H9 (cell line): ENCODE results near the gene KIF4A. TPM values are rescaled to one million over a fixed set of nuclear protein-coding genes. Genes with fewer than 3 reads are reported as not detected.
A peak's percentile ranks its signal among the peaks of the same experiment; 100 is the strongest.

Source experiments
- DNase-seq: peaks from one replicate; pipeline ENCODE4 v3.0.0-alpha.2; 2017
- H2AFZ ChIP-seq: one replicate; pipeline ENCODE4 v1.6.1; 2013; ENCODE audit warnings: mild to moderate bottlenecking, low read length, control low read depth, moderate library complexity
- H2AK5ac ChIP-seq: 2 replicates; pipeline ENCODE4 v1.6.1; 2013; ENCODE audit warnings: low read length, control low read depth, mixed read lengths; ENCODE audit not compliant: insufficient read length
- H2BK120ac ChIP-seq: one replicate; pipeline ENCODE4 v1.6.1; 2013; ENCODE audit warnings: low read depth, mild to moderate bottlenecking, low read length, control low read depth, inconsistent platforms; ENCODE audit not compliant: poor library complexity, severe bottlenecking
- H2BK12ac ChIP-seq: 2 replicates; pipeline ENCODE4 v1.6.1; 2013; ENCODE audit warnings: low read length, control low read depth, mixed read lengths, low read depth; ENCODE audit not compliant: insufficient read length
- H2BK15ac ChIP-seq: 2 replicates; pipeline ENCODE4 v1.6.1; 2013; ENCODE audit warnings: low read depth, low read length, control low read depth
- H2BK20ac ChIP-seq: one replicate; pipeline ENCODE4 v1.6.1; 2013; ENCODE audit warnings: low read depth, mild to moderate bottlenecking, low read length, control low read depth, inconsistent platforms; ENCODE audit not compliant: poor library complexity, severe bottlenecking
- H2BK5ac ChIP-seq: 2 replicates; pipeline ENCODE4 v1.6.1; 2013; ENCODE audit warnings: low read length, control low read depth, mixed read lengths; ENCODE audit not compliant: insufficient read length
- H3K14ac ChIP-seq: 2 replicates; pipeline ENCODE4 v1.6.1; 2013; ENCODE audit warnings: low read length, control low read depth; ENCODE audit not compliant: insufficient read depth
- H3K18ac ChIP-seq: 2 replicates; pipeline ENCODE4 v1.6.1; 2013; ENCODE audit warnings: low read depth, mild to moderate bottlenecking, mixed read lengths, low read length, control low read depth; ENCODE audit not compliant: insufficient read length
- H3K23ac ChIP-seq: 2 replicates; pipeline ENCODE4 v1.6.1; 2013; ENCODE audit warnings: low read length, control low read depth, mixed read lengths, low read depth; ENCODE audit not compliant: insufficient read length
- H3K23me2 ChIP-seq: 2 replicates; pipeline ENCODE4 v1.6.1; 2013; ENCODE audit warnings: low read depth, mild to moderate bottlenecking, mixed read lengths, low read length, control low read depth; ENCODE audit not compliant: insufficient read length, poor library complexity, severe bottlenecking
- H3K27ac ChIP-seq: 2 replicates; pipeline ENCODE4 v1.5.1; 2013; ENCODE audit warnings: low read length, control low read depth, mixed read lengths, low read depth; ENCODE audit not compliant: insufficient read length
- H3K27me3 ChIP-seq: 2 replicates; pipeline ENCODE4 v1.6.1; 2013; ENCODE audit warnings: low read length, control low read depth, inconsistent platforms; ENCODE audit not compliant: insufficient read depth
- H3K4ac ChIP-seq: 2 replicates; pipeline ENCODE4 v1.6.1; 2013; ENCODE audit warnings: low read depth, mild to moderate bottlenecking, control low read depth, inconsistent platforms, low read length, moderate library complexity
- H3K4me1 ChIP-seq: 2 replicates; pipeline ENCODE4 v1.6.1; 2013; ENCODE audit warnings: low read length, control low read depth, inconsistent platforms; ENCODE audit not compliant: insufficient read depth
- H3K4me2 ChIP-seq: 2 replicates; pipeline ENCODE4 v1.6.1; 2013; ENCODE audit warnings: low read length, control low read depth, mixed read lengths; ENCODE audit not compliant: insufficient read length, insufficient read depth
- H3K56ac ChIP-seq: 2 replicates; pipeline ENCODE4 v1.6.1; 2013; ENCODE audit warnings: low read depth, mild to moderate bottlenecking, mixed read lengths, low read length, control low read depth; ENCODE audit not compliant: insufficient read length
- H3K79me1 ChIP-seq: 2 replicates; pipeline ENCODE4 v1.6.1; 2013; ENCODE audit warnings: low read depth, mild to moderate bottlenecking, moderate library complexity, low read length, control low read depth, inconsistent platforms; ENCODE audit not compliant: insufficient read depth, poor library complexity, severe bottlenecking
- H3K79me2 ChIP-seq: 2 replicates; pipeline ENCODE4 v1.6.1; 2013; ENCODE audit warnings: low read length, control low read depth, inconsistent platforms; ENCODE audit not compliant: insufficient read depth
- H3K9ac ChIP-seq: 2 replicates; pipeline ENCODE4 v1.6.1; 2013; ENCODE audit warnings: low read length, control low read depth, mixed read lengths; ENCODE audit not compliant: insufficient read length; ENCODE audit errors: extremely low read depth
- H3K9me3 ChIP-seq: one replicate; pipeline ENCODE4 v1.6.1; 2013; ENCODE audit warnings: low read depth, low read length, inconsistent platforms; ENCODE audit not compliant: control insufficient read depth
- H3T11ph ChIP-seq: one replicate; pipeline ENCODE4 v1.6.1; 2013; ENCODE audit warnings: mild to moderate bottlenecking, low read length, control low read depth, inconsistent platforms
- H4K20me1 ChIP-seq: one replicate; pipeline ENCODE4 v1.6.1; 2013; ENCODE audit not compliant: control insufficient read depth, insufficient read length, insufficient read depth
- H4K5ac ChIP-seq: 2 replicates; pipeline ENCODE4 v1.6.1; 2013; ENCODE audit warnings: low read depth, mild to moderate bottlenecking, mixed read lengths, low read length, control low read depth; ENCODE audit not compliant: insufficient read length
- H4K8ac ChIP-seq: replicated peaks from 2 replicates; pipeline ENCODE4 v1.6.1; 2013; ENCODE audit warnings: low read length, control low read depth, mixed read lengths, low read depth; ENCODE audit not compliant: insufficient read length
- H4K91ac ChIP-seq: 2 replicates; pipeline ENCODE4 v1.6.1; 2013; ENCODE audit warnings: low read depth, mild to moderate bottlenecking, moderate library complexity, mixed read lengths, low read length, control low read depth; ENCODE audit not compliant: insufficient read length
- H3K27ac Mint-ChIP-seq, 3 experiments: 2 replicates in 2 of 3; 3 replicates in 1 of 3; pipeline ENCODE4 v1.8.0; 2020 to 2021; ENCODE audit warnings: mixed read lengths in 3 of 3, mild to moderate bottlenecking in 1 of 3, moderate library complexity in 1 of 3
- H3K27me3 Mint-ChIP-seq: 2 replicates; pipeline ENCODE4 v1.8.0; 2021; ENCODE audit warnings: low read depth, mild to moderate bottlenecking, moderate library complexity, mixed read lengths
- H3K36me3 Mint-ChIP-seq, 3 experiments: 2 replicates in 2 of 3; 3 replicates in 1 of 3; pipeline ENCODE4 v1.8.0; 2020 to 2021; ENCODE audit warnings: low read depth in 3 of 3, mixed read lengths in 3 of 3; ENCODE audit not compliant: insufficient read depth in 1 of 3
- H3K4me1 Mint-ChIP-seq, 2 experiments: 2 replicates each; pipeline ENCODE4 v1.8.0; 2020; ENCODE audit warnings: mixed read lengths in 2 of 2
- H3K4me3 Mint-ChIP-seq, 2 experiments: 2 replicates in 1 of 2; 3 replicates in 1 of 2; pipeline ENCODE4 v1.8.0; 2020 to 2021; ENCODE audit warnings: mild to moderate bottlenecking in 2 of 2, mixed read lengths in 2 of 2, moderate library complexity in 1 of 2
- H3K9me3 Mint-ChIP-seq, 2 experiments: 2 replicates in 1 of 2; 3 replicates in 1 of 2; pipeline ENCODE4 v1.8.0; 2020; ENCODE audit warnings: mild to moderate bottlenecking in 2 of 2, mixed read lengths in 2 of 2, moderate library complexity in 1 of 2
- CTCF ChIP-seq: fragments of 200-600 bp; sonication (generic); conservative IDR thresholded peaks from 3 replicates; pipeline ENCODE4 v1.8.0; 2021; ENCODE audit warnings: antibody characterized with exemption, mild to moderate bottlenecking
- WGBS: extraction: QIAGEN DNeasy Blood & Tissue Kit; methylation state at CpG from one replicate; pipeline ENCODE4 v1.1.7; 2013; ENCODE audit warnings: missing lambda C conversion rate, low lambda C conversion rate, mixed read lengths; ENCODE audit not compliant: insufficient read length; ENCODE audit errors: extremely low coverage; 5-methylcytosine and 5-hydroxymethylcytosine counted together
- total RNA-seq: library from RNA; stranded (reverse); gene quantifications from 2 replicates; pipeline ENCODE4 v1.2.1, GENCODE V29; 2021

Gene KIF4A
- total RNA-seq, 1 experiment from 2014 or later: 41.8 TPM

DNA sequence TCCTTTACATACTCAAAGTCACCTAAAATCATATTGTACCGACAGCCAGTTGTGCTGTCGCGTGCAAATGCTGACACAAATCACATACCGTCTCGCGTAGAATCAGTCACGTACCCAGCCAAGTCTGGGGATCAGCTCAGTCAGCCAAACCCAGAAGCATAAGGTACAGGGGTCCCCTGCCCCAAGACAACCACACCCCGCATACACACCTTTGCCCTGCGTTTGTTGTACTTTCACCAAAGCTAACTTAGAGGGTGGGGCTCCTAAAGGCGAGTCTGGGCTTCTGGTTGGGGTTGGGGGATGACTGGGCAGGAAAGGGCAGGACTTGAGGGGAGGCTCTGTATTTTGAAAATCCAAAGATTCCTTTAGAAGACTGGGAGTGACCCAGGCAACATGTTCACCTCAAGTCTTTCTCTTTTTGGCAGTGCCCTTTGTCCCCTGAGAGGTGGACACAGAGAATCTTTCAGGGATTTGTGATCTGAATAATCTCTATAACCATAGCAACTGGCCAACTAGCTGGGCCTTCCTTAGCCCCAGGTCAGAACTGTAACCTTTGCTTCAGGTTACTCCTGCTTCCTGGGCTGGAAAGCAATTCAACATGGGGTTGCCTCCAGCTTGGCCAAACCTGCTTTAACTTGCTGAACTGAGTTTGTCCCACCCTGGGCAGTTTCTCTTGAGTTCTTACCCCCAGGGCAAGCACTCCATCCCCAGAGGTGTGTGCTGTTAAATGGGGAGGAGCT is 134.2 kb downstream of the KIF4A start:
- Histone ChIP-seq H3K27me3 (no peaks in the 10 kb centered on the region), H3K9ac (no peak overlapping the region), H3K79me2 (no peaks in the 10 kb centered on the region), H3K4me2 (peak overlapping the region; percentile 60), H3K18ac (no peak overlapping the region), H4K91ac (no peak overlapping the region), H2BK120ac (no peak overlapping the region), H3K79me1 (no peaks in the 10 kb centered on the region), H2AK5ac (no peak overlapping the region), H3K9me3 (peaks cover 33% of the 10 kb centered on the region), H3K14ac (peak overlapping the region; percentile 16; the same call in 1 of the 2 replicates), H2BK12ac (no peak overlapping the region), H4K8ac (no peak overlapping the region), H3K23me2 (peaks cover 12% of the 10 kb centered on the region), H2BK15ac (no peak overlapping the region), H3K56ac (no peak overlapping the region), H3K27ac (no peak overlapping the region), H3K4ac (no peak overlapping the region), H2BK5ac (no peak overlapping the region), H2BK20ac (no peak overlapping the region), H3K23ac (no peak overlapping the region), H4K5ac (no peak overlapping the region), H3T11ph (no peak overlapping the region), H4K20me1 (no peaks in the 10 kb centered on the region), H3K4me1 (no peaks in the 10 kb centered on the region; the same call in 1 of the 2 replicates), H2AFZ (no peak overlapping the region)
- H3K4me3 Mint-ChIP-seq: peak overlapping the region; percentile 72 to 86
- peaks cover 2% of the 10 kb centered on the region for H3K27me3 Mint-ChIP-seq
- peaks cover 28 to 53% (median 49%) of the 10 kb centered on the region in 3 experiments for H3K36me3 Mint-ChIP-seq
- TF ChIP-seq CTCF: no peak
- peaks cover 74 to 84% of the 10 kb centered on the region in 2 experiments for H3K9me3 Mint-ChIP-seq
- WGBS: no CpG with 5 or more reads among the region's 10 CpGs
- H3K4me1 Mint-ChIP-seq: peaks cover 26 to 51% of the 10 kb centered on the region in 2 experiments
- DNase-seq: no peak
- H3K27ac Mint-ChIP-seq: peak overlapping the region in 2 of 3 experiments; percentile 68 to 96; a peak in 4 of 7 replicates
